ENCODE measurements around the gene RORC.

GRCh38 chr1:151867765-151868411 lies 36.3 kb upstream of the RORC start:
- TF ChIP-seq POLR2A (IDR thresholded peaks at IDR 0.05) (no peak), CTCF (IDR thresholded peaks at IDR 0.05) (no peak)
